Psoas muscle (tissue), 8 donors: Measurements from ENCODE around the gene INPP5F. TPM values are rescaled to one million over a fixed set of nuclear protein-coding genes. Genes with fewer than 3 reads are reported as not detected.

ENCODE experiments used
- ATAC-seq, 4 donors: fragments of 200-7000 bp; cut with Tn5 transposase; one replicate each; pipeline ENCODE4 v1.9.1; 2020; ENCODE audit warnings: moderate library complexity in 3 of 4, mild to moderate bottlenecking in 2 of 4
- DNase-seq, 2 donors: peaks; one replicate each; pipeline ENCODE4 v3.0.0-alpha.2; 2020
- H3K27ac ChIP-seq: fragments of 200-600 bp; one replicate; pipeline ENCODE4 v1.8.0; 2022
- H3K27me3 ChIP-seq, 3 donors: fragments of 200-600 bp in 1 of 3; one replicate each; pipeline versions ENCODE4 v1.6.1 to v1.8.0; 2013 to 2022; ENCODE audit warnings: low read length in 2 of 3, mild to moderate bottlenecking in 2 of 3, moderate library complexity in 1 of 3; ENCODE audit not compliant: insufficient read depth in 3 of 3
- H3K36me3 ChIP-seq, 2 donors: fragments of 200-600 bp in 1 of 2; one replicate each; pipeline versions ENCODE4 v1.6.1 to v1.8.0; 2013 to 2022; ENCODE audit warnings: low read depth in 1 of 2, mild to moderate bottlenecking in 1 of 2, moderate library complexity in 1 of 2; ENCODE audit not compliant: insufficient read depth in 1 of 2
- H3K4me1 ChIP-seq: fragments of 200-600 bp; one replicate; pipeline ENCODE4 v1.8.0; 2022
- H3K4me3 ChIP-seq: fragments of 200-600 bp; one replicate; pipeline ENCODE4 v1.8.0; 2022; ENCODE audit warnings: mild to moderate bottlenecking
- H3K9me3 ChIP-seq: fragments of 200-600 bp; one replicate; pipeline ENCODE4 v1.8.0; 2022
- WGBS, 3 donors: extraction: QIAGEN DNeasy Blood & Tissue Kit; methylation state at CpG; one replicate each; pipeline versions ENCODE4 v1.1.6 to v1.1.7; 2013; 5-methylcytosine and 5-hydroxymethylcytosine counted together
- intact Hi-C, 2 donors: fragments of 100-400 bp; cut with DNase I; formaldehyde crosslinking; loops; one replicate each; pipeline versions ENCODE4 v1.11.0 to v1.14.2; 2022
- polyA plus RNA-seq, 3 donors: library from polyadenylated mRNA; stranded (reverse); fragments of 200-250 nt; gene quantifications; one replicate each; pipeline ENCODE4 v1.2.3, GENCODE V29; 2013
- total RNA-seq, 4 donors: library from RNA; stranded (reverse); fragmentation: NEBNext Ultra II Directional in 2 of 4; extraction: Animal tissue kit (Norgen Biotek cat#: 25700) in 2 of 4; gene quantifications; one replicate each; pipeline versions ENCODE4 v1.2.1 to v1.2.4, GENCODE V29; 2021 to 2023
- TF ChIP-seq, protein P1 (sequence below): fragments of 200-600 bp; IDR thresholded peaks from one replicate; pipeline ENCODE4 v1.8.0; 2022; ENCODE audit warnings: antibody characterized with exemption
- donor health status: healthy with polysubstance abuse.
- donor health status: DM: no; HTN: no; CAD: no; lungs with moderate emphysema.
- donor health status: Bipolar disorder and iron deficiency.
- donor health status: healthy.
- donor health status: DM: yes; HTN: yes; CAD: no.
- donor health status: DM: no; HTN: no; CAD: no.
- donor health status: DM: no; HTN: no; CAD: no.
- donor health status: DM: yes; HTN: yes; CAD: no.

Gene INPP5F
- total and polyA plus RNA-seq, 7 donors: 6.0 to 12.3 (median 10.0) TPM

DNA sequence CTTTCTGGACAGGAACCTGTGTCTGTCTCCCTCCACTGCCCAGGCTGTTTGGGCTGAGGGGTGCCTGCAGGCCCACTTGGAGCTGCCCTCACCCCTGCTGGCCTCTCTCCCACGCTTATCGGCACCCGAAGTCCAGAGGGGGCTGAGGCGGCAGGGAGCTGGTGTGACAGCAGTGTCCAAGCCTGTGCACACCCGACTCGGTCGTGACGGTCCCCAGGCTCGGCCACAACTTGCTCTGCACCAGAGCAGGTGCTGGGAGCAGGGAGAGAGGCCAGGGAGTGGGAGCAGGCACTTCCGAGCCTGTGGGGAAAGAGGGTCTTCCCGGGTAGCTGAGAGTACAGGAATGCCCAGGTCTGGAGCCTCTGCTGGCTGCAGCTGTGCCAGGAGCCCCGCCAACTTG lies 23.0 kb downstream of the INPP5F start:
- TF ChIP-seq, protein P1, sequence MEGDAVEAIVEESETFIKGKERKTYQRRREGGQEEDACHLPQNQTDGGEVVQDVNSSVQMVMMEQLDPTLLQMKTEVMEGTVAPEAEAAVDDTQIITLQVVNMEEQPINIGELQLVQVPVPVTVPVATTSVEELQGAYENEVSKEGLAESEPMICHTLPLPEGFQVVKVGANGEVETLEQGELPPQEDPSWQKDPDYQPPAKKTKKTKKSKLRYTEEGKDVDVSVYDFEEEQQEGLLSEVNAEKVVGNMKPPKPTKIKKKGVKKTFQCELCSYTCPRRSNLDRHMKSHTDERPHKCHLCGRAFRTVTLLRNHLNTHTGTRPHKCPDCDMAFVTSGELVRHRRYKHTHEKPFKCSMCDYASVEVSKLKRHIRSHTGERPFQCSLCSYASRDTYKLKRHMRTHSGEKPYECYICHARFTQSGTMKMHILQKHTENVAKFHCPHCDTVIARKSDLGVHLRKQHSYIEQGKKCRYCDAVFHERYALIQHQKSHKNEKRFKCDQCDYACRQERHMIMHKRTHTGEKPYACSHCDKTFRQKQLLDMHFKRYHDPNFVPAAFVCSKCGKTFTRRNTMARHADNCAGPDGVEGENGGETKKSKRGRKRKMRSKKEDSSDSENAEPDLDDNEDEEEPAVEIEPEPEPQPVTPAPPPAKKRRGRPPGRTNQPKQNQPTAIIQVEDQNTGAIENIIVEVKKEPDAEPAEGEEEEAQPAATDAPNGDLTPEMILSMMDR: no peak
- H3K4me1 ChIP-seq: peaks cover 22% of the 10 kb centered on the region
- H3K27ac ChIP-seq: no peak overlapping the region
- H3K36me3 ChIP-seq: no peaks in the 10 kb centered on the region
- DNase-seq: no peak
- whole genome bisulfite sequencing, 3 donors: 75 to 87% (median 87%) methylated on average over 11 to 12 of the region's 12 CpGs
- H3K4me3 ChIP-seq: no peak overlapping the region
- no peaks in the 10 kb centered on the region for H3K9me3 ChIP-seq
- H3K27me3 ChIP-seq: no peaks in the 10 kb centered on the region
- intact Hi-C loops: loop anchor here in 1 of 2 donors (2.0 kb wide), 1 partner anchor 110 kb away; no protein-coding TSS in a partner anchor
- ATAC-seq: no peak

DNA sequence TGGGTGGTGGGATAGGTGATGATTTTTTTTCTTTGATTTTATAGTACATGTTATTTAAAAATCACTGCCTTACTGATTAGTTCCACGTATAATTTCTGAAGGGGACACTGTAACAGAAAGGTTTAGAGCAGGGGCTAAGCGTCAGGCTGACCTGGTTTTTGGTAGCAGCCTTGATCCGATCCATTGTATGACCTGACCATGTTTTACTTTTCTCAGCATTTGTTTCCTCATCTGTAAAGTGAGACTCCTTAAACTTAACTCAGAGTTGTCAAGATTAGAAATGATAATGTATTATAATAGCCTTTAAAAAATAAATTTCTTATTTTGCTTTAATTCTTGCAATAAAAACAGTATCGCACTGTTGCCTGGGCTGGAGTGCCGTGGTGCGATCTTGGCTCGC lies 23.6 kb downstream of the INPP5F start:
- 93 to 97% (median 97%) methylated on average over 7 of the region's 7 CpGs for WGBS, 3 donors
- TF ChIP-seq, protein P1: no peak
- H3K4me1 ChIP-seq: peaks cover 25% of the 10 kb centered on the region

DNA sequence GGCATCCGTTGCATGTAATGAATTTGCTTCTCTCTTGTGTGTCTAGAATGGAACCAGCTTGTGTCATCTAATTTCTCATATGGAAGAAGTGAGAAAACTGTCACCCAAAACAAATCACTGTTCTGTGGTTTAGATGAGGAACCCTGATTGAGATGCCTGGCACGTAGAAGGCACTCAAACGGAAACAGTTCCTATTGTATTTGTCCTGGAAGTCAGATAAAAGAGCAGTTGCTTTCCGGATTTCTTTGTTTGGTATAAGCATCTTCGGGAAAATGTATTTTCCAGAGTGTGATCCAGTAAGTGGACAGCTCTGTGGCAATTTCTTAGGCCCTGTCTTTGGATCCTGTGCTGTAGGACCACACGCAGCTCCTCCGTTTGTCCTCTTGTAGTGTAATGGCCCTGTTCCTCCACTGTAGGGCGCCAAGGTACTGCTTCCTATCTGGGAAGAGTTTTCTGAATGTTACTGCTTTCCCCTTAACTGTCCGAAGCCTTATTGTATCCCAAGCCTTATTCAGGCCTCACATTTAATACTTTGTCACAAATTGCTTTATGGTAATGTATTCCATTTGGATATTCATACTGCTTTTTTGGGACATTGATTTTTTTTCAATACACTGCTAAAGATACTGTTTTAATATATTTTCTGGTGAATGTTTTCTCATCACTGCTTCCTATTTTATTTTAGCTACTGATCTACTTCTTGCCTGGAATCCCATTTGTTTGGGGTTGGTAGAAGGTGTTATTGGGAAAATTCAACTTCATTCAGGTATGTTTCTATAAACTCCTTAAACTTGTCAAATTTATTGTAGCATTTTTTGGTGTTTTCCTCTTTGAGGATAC lies 24.8 kb downstream of the INPP5F start:
- H3K4me3 ChIP-seq: no peak overlapping the region
- H3K9me3 ChIP-seq: no peaks in the 10 kb centered on the region
- DNase-seq (peak; percentile 47 to 58), ATAC-seq (peak; percentile 93 to 97 (median 96))
- no peaks in the 10 kb centered on the region for H3K27me3 ChIP-seq
- TF ChIP-seq, protein P1: peak; percentile 93
- intact Hi-C loops: loop anchor here in 1 of 2 donors (2.0 to 10.0 kb wide), 3 partner anchors 57 to 584 kb away; no protein-coding TSS in a partner anchor
- H3K27ac ChIP-seq: no peak overlapping the region
- no peaks in the 10 kb centered on the region for H3K36me3 ChIP-seq
- WGBS, 3 donors: 31 to 37% (median 32%) methylated on average over 9 of the region's 9 CpGs
- H3K4me1 ChIP-seq: peaks cover 25% of the 10 kb centered on the region

More for the DNA sequence above, 23.6 kb downstream of the INPP5F start:
- no peaks in the 10 kb centered on the region for H3K27me3 ChIP-seq
- intact Hi-C loops: loop anchor here in 1 of 2 donors (2.0 kb wide), 1 partner anchor 109 kb away; no protein-coding TSS in a partner anchor
- no peaks in the 10 kb centered on the region for H3K36me3 ChIP-seq
- DNase-seq (no peak), ATAC-seq (no peak)
- H3K4me3 ChIP-seq: no peak overlapping the region
- no peaks in the 10 kb centered on the region for H3K9me3 ChIP-seq
- H3K27ac ChIP-seq: no peak overlapping the region

DNA sequence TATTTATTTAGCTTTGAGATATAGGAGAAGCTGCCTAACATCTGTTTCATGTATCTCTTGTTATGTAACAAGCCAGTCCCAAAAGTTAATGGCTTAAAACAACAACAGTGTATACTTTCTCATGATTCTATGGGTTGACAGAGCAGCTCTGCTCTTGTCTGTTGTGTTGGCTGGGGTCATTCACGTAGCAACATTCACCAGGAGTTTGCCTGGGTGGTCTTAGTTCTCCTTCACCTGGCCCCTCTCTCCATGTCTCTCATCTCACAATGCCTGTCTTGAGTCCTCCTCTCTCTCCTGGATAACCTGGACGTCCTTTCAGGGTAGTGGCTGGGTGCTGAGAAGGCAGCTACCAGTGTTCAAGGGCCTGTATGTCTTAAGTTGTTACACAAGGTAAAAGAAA lies 27.5 kb downstream of the INPP5F start:
- Histone ChIP-seq H3K36me3 (no peaks in the 10 kb centered on the region), H3K27me3 (no peaks in the 10 kb centered on the region), H3K4me1 (peaks cover 25% of the 10 kb centered on the region), H3K4me3 (no peak overlapping the region), H3K27ac (no peak overlapping the region), H3K9me3 (no peaks in the 10 kb centered on the region)
- DNase-seq (no peak), ATAC-seq (no peak)
- TF ChIP-seq, protein P1: no peak
- intact Hi-C loops: loop anchor here in 1 of 2 donors (5.0 to 10.0 kb wide), 2 partner anchors 54 to 581 kb away; no protein-coding TSS in a partner anchor
- WGBS, 3 donors: 88 to 91% (median 90%) methylated on average over 2 of the region's 2 CpGs
